DND-41 (cell line): Measurements from ENCODE around the gene TMEM252.

Source experiments
- ATAC-seq: fragments of 200-7000 bp; cut with Tn5 transposase; 3 replicates; pipeline ENCODE4 v1.9.1; 2021; ENCODE audit warnings: low read depth; ENCODE audit not compliant: insufficient read depth
- DNase-seq: peaks from one replicate; pipeline ENCODE4 v3.0.0-alpha.2; 2020
- H2AFZ ChIP-seq: 2 replicates; pipeline ENCODE4 v1.6.0; 2012; ENCODE audit warnings: low read depth, low read length
- H3K27ac ChIP-seq: 2 replicates; pipeline ENCODE4 v1.5.1; 2012; ENCODE audit warnings: low read length, inconsistent platforms
- H3K27me3 ChIP-seq: fragments of 200-600 bp; sonication (generic); 2 replicates; pipeline ENCODE4 v1.6.0; 2012; ENCODE audit warnings: low read length, mild to moderate bottlenecking, inconsistent platforms; ENCODE audit not compliant: insufficient read depth, poor library complexity
- H3K36me3 ChIP-seq: 2 replicates; pipeline ENCODE4 v1.5.1; 2012; ENCODE audit warnings: low read length, inconsistent platforms; ENCODE audit not compliant: insufficient read depth
- H3K4me1 ChIP-seq: 2 replicates; pipeline ENCODE4 v1.5.1; 2012; ENCODE audit warnings: mild to moderate bottlenecking, low read length; ENCODE audit not compliant: insufficient read depth
- H3K4me2 ChIP-seq: 2 replicates; pipeline ENCODE4 v1.6.0; 2012; ENCODE audit warnings: mild to moderate bottlenecking, moderate library complexity, low read length, inconsistent platforms; ENCODE audit not compliant: insufficient read depth
- H3K4me3 ChIP-seq, 2 experiments: fragments of 200-600 bp in 1 of 2; shearing (Covaris generic) in 1 of 2; 2 replicates each; pipeline ENCODE4 v1.5.1; 2012 to 2016; ENCODE audit warnings: inconsistent platforms in 2 of 2, low read length in 2 of 2, mild to moderate bottlenecking in 2 of 2, low read depth in 1 of 2, moderate library complexity in 1 of 2
- H3K79me2 ChIP-seq: 2 replicates; pipeline ENCODE4 v1.6.0; 2012; ENCODE audit warnings: low read length, inconsistent platforms; ENCODE audit not compliant: insufficient read depth
- H3K9ac ChIP-seq: 2 replicates; pipeline ENCODE4 v1.6.0; 2012; ENCODE audit warnings: low read depth, mild to moderate bottlenecking, inconsistent platforms, low read length, moderate library complexity
- H3K9me3 ChIP-seq: 2 replicates; pipeline ENCODE4 v1.5.1; 2012; ENCODE audit warnings: low read length, moderate library complexity, mild to moderate bottlenecking, inconsistent platforms; ENCODE audit not compliant: insufficient read depth, severe bottlenecking
- H4K20me1 ChIP-seq: 2 replicates; pipeline ENCODE4 v1.6.0; 2012; ENCODE audit warnings: low read length; ENCODE audit not compliant: insufficient read depth
- EZH2 ChIP-seq: IDR thresholded peaks from 3 replicates; pipeline ENCODE4 v1.6.1; 2012; ENCODE audit warnings: borderline replicate concordance, low read depth, mild to moderate bottlenecking, moderate library complexity, low read length, inconsistent platforms; ENCODE audit not compliant: severe bottlenecking
- TF ChIP-seq, protein P1 (sequence below): IDR thresholded peaks from 2 replicates; pipeline ENCODE4 v1.5.1; 2012; ENCODE audit warnings: borderline replicate concordance, low read length, moderate library complexity, mild to moderate bottlenecking; ENCODE audit not compliant: poor library complexity, severe bottlenecking; ENCODE audit errors: extremely low read depth

Gene TMEM252

DNA sequence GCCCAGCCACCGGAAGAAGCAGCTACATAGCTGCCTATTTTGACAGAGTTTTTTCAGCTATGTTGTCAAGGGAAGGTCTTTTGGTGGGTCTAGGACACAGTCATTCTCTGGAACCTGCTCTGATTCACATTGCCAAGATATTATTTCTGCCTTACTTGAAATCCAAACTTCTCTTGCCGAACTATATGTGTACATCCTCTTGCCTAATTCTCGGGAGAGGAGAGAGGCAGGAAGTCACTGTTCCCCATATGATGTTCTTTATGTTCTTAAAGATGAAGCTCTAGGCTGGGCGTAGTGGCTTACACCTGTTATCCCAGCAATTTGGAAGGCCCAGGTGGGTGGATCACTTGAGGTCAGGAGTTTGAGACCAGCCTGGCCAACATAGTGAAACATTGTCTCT is 8.6 kb downstream of the TMEM252 start:
- no peaks in the 10 kb centered on the region for H3K9me3 ChIP-seq
- no peak overlapping the region for H2AFZ ChIP-seq
- H4K20me1 ChIP-seq = no peaks in the 10 kb centered on the region
- H3K4me3 ChIP-seq = no peak overlapping the region
- no peak for TF ChIP-seq EZH2
- TF ChIP-seq, protein P1, sequence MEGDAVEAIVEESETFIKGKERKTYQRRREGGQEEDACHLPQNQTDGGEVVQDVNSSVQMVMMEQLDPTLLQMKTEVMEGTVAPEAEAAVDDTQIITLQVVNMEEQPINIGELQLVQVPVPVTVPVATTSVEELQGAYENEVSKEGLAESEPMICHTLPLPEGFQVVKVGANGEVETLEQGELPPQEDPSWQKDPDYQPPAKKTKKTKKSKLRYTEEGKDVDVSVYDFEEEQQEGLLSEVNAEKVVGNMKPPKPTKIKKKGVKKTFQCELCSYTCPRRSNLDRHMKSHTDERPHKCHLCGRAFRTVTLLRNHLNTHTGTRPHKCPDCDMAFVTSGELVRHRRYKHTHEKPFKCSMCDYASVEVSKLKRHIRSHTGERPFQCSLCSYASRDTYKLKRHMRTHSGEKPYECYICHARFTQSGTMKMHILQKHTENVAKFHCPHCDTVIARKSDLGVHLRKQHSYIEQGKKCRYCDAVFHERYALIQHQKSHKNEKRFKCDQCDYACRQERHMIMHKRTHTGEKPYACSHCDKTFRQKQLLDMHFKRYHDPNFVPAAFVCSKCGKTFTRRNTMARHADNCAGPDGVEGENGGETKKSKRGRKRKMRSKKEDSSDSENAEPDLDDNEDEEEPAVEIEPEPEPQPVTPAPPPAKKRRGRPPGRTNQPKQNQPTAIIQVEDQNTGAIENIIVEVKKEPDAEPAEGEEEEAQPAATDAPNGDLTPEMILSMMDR = no peak
- ATAC-seq (no peak), DNase-seq (no peak)
- H3K27ac ChIP-seq = no peak overlapping the region
- H3K79me2 ChIP-seq = no peaks in the 10 kb centered on the region
- no peaks in the 10 kb centered on the region for H3K36me3 ChIP-seq
- H3K4me2 ChIP-seq = no peak overlapping the region
- no peaks in the 10 kb centered on the region for H3K27me3 ChIP-seq
- H3K4me1 ChIP-seq = no peaks in the 10 kb centered on the region
- no peak overlapping the region for H3K9ac ChIP-seq

DNA sequence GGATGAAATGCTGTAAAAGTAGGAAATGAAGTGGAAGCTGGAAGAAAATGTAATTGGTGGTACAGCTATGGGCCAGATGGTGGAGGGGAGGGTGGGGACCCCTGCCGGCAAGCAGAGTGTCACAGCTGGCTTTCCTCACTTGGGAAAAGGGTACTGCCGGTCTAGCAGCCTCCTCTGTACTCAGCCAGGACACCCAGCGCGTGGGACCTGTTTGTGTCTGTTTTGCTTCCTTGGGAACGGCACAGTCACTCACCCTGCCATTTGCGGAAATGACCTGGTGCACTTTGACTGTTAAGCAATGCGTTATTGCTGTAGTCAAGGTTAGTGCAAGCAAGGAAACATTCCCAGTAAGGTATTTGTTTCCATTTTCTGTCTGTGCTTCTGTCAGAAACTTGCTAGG is 10.1 kb downstream of the TMEM252 start:
- H3K79me2 ChIP-seq = no peaks in the 10 kb centered on the region
- no peak overlapping the region for H3K27ac ChIP-seq
- DNase-seq (no peak), ATAC-seq (no peak)
- H2AFZ ChIP-seq = no peak overlapping the region
- no peak overlapping the region for H3K9ac ChIP-seq
- H3K4me3 ChIP-seq = no peak overlapping the region
- TF ChIP-seq, protein P1 = no peak
- TF ChIP-seq EZH2 = no peak
- no peaks in the 10 kb centered on the region for H3K9me3 ChIP-seq
- H3K36me3 ChIP-seq = no peaks in the 10 kb centered on the region
- no peaks in the 10 kb centered on the region for H4K20me1 ChIP-seq
- H3K4me2 ChIP-seq = no peak overlapping the region
- no peaks in the 10 kb centered on the region for H3K4me1 ChIP-seq
- H3K27me3 ChIP-seq = no peaks in the 10 kb centered on the region

DNA sequence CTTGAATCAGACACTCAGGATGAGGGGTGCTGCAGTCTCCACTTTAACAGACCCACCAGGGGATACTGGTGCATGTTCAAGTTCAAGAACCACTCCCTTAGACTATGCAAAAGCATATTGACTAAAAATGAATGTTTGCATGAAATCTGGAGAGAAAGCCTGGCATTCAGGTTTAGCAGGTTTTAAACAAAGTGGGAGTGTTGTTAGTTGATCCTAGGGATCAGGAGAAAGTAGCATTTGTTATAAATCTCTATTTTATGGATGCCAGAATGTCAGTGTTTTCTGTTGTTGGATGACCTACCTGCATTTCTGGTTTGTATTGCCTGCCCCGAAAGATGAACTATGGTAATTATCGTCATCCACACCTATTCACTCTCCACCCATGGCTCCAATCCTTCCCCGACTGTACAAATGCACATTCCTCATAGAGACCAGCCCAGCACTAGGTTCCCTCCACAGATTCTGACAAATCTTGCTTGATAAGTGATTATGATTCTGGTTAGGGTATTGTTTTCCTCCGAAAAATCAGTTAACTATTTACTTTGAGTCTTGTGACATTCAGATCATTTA is 17.2 kb downstream of the TMEM252 start:
- Histone ChIP-seq H3K4me2 (no peak overlapping the region), H3K27me3 (no peaks in the 10 kb centered on the region)
- no peak for TF ChIP-seq EZH2
- TF ChIP-seq, protein P1 = no peak

DNA sequence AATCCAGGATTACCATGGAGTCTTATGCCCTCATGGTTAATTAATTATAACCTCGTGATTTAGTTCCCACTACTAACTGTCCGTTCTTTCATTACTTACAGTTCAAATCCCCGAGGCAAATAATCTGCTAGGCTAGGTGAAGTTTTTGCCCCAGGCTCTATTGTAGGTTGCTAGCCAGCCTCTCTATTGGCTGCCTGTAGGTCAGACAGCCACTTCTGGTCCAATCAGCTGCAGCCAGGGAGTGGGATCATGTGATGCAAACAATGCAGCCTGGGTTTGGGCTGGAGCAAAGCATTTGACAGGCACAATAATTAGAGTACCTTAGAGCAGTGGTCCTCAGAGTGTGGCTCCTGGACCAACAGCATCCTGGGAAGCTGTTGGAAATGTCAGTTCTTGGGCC is 17.7 kb downstream of the TMEM252 start:
- DNase-seq (no peak), ATAC-seq (no peak)
- Histone ChIP-seq H3K27ac (no peak overlapping the region), H3K9me3 (peaks cover 1% of the 10 kb centered on the region), H3K36me3 (no peaks in the 10 kb centered on the region), H3K4me3 (no peak overlapping the region), H2AFZ (no peak overlapping the region), H3K79me2 (no peaks in the 10 kb centered on the region), H3K9ac (no peak overlapping the region), H4K20me1 (no peaks in the 10 kb centered on the region), H3K4me1 (no peaks in the 10 kb centered on the region), H3K27me3 (no peaks in the 10 kb centered on the region), H3K4me2 (no peak overlapping the region)
- no peak for TF ChIP-seq EZH2
- TF ChIP-seq, protein P1 = no peak

More for the DNA sequence above, 17.2 kb downstream of the TMEM252 start:
- ATAC-seq = no peak
- no peaks in the 10 kb centered on the region for H3K79me2 ChIP-seq
- no peaks in the 10 kb centered on the region for H3K9me3 ChIP-seq
- no peak for DNase-seq
- no peak overlapping the region for H3K4me3 ChIP-seq
- no peak overlapping the region for H3K9ac ChIP-seq
- no peaks in the 10 kb centered on the region for H4K20me1 ChIP-seq
- no peak overlapping the region for H2AFZ ChIP-seq
- no peaks in the 10 kb centered on the region for H3K4me1 ChIP-seq
- H3K36me3 ChIP-seq = no peaks in the 10 kb centered on the region
- no peak overlapping the region for H3K27ac ChIP-seq
